Gastrocnemius medialis (tissue), 4 donors: ENCODE measurements around the gene ZNF57. TPM values are rescaled to one million over a fixed set of nuclear protein-coding genes. Genes with fewer than 3 reads are reported as not detected.
A peak's percentile ranks its signal among the peaks of the same experiment; 100 is the strongest.

Source experiments
- ATAC-seq, 2 donors: fragments of 150-250 bp; one replicate each; pipeline ENCODE4 v1.9.1; 2016
- DNase-seq, 2 donors: peaks; one replicate each; pipeline ENCODE4 v3.0.0-alpha.2; 2019
- H3K27ac ChIP-seq, 4 donors: fragments of 200-600 bp; sonication (generic); 1 replicate in 1 of 4; 2 replicates in 3 of 4; pipeline ENCODE4 v1.5.1; 2016 to 2018; ENCODE audit warnings: mild to moderate bottlenecking in 2 of 4, moderate library complexity in 1 of 4
- H3K27me3 ChIP-seq, 3 donors: fragments of 200-600 bp; sonication (generic) in 2 of 3; 1 replicate in 1 of 3; 2 replicates in 2 of 3; pipeline versions ENCODE4 v1.5.1 to v1.6.0; 2016 to 2019; ENCODE audit warnings: mild to moderate bottlenecking in 1 of 3, moderate library complexity in 1 of 3
- H3K36me3 ChIP-seq, 2 donors: fragments of 200-600 bp; sonication (generic) in 1 of 2; one replicate each; pipeline ENCODE4 v1.5.1; 2017 to 2018
- H3K4me1 ChIP-seq, 2 donors: fragments of 200-600 bp; sonication (generic) in 1 of 2; one replicate each; pipeline ENCODE4 v1.5.1; 2016 to 2017; ENCODE audit warnings: mild to moderate bottlenecking in 2 of 2
- H3K4me3 ChIP-seq, 4 donors: fragments of 200-600 bp; sonication (generic) in 3 of 4; 1 replicate in 1 of 4; 2 replicates in 3 of 4; pipeline ENCODE4 v1.5.1; 2016 to 2019; ENCODE audit warnings: mild to moderate bottlenecking in 2 of 4
- H3K9me3 ChIP-seq, 3 donors: fragments of 200-600 bp; sonication (generic) in 2 of 3; 1 replicate in 1 of 3; 2 replicates in 2 of 3; pipeline ENCODE4 v1.5.1; 2016 to 2019
- POLR2A ChIP-seq, 2 donors: fragments of 450-650 bp; IDR thresholded peaks; one replicate each; pipeline ENCODE4 v1.6.1; 2017; ENCODE audit warnings: antibody characterized with exemption in 2 of 2, mild to moderate bottlenecking in 2 of 2, moderate library complexity in 2 of 2
- in situ Hi-C, 4 donors: fragments of 200-750 bp; cut with MboI; loops; one replicate each; pipeline versions ENCODE4 v1.15.0 to v1.8.0; 2017; ENCODE audit warnings: low sequenced_read_pairs in 4 of 4
- intact Hi-C: fragments of 100-400 bp; cut with DNase I; formaldehyde crosslinking; loops from one replicate; pipeline ENCODE4 v1.15.1; 2023; ENCODE audit warnings: low total_unique reads
- total RNA-seq, 4 donors: library from RNA; depleted of rRNA; stranded (reverse); fragments of >200 nt; gene quantifications; one replicate each; pipeline versions ENCODE4 v1.1.0 to v1.2.3, GENCODE V29; 2016
- TF ChIP-seq, protein P1 (sequence below), 5 experiments: fragments of 450-650 bp in 3 of 5; fragments of 200-600 bp in 2 of 5; sonication (generic) in 2 of 5; IDR thresholded peaks in 4 of 5; conservative IDR thresholded peaks in 1 of 5; 1 replicate in 4 of 5; 2 replicates in 1 of 5; pipeline ENCODE4 v1.5.1; 2016 to 2019; ENCODE audit warnings: antibody characterized with exemption in 5 of 5, mild to moderate bottlenecking in 3 of 5, moderate library complexity in 3 of 5

The ZNF57 gene
- total RNA-seq, 4 donors from 2014 or later = 0.44 to 2.1 (median 0.83) TPM

GRCh38 chr19:2945575-2946184, 45.0 kb downstream of the ZNF57 start:
- Histone ChIP-seq H3K4me1 (peaks cover 16 to 29% of the 10 kb centered on the region in 2 donors), H3K9me3 (no peaks in the 10 kb centered on the region), H3K27ac (peak overlapping the region; percentile 93 to 97 (median 95)), H3K36me3 (no peaks in the 10 kb centered on the region), H3K27me3 (no peaks in the 10 kb centered on the region), H3K4me3 (peak overlapping the region; percentile 93 to 99 (median 95))
- intact Hi-C loops (no loop called here), in situ Hi-C loops (no loop called here)
- no peak for TF ChIP-seq POLR2A (IDR thresholded peaks at IDR 0.05)
- TF ChIP-seq, protein P1, sequence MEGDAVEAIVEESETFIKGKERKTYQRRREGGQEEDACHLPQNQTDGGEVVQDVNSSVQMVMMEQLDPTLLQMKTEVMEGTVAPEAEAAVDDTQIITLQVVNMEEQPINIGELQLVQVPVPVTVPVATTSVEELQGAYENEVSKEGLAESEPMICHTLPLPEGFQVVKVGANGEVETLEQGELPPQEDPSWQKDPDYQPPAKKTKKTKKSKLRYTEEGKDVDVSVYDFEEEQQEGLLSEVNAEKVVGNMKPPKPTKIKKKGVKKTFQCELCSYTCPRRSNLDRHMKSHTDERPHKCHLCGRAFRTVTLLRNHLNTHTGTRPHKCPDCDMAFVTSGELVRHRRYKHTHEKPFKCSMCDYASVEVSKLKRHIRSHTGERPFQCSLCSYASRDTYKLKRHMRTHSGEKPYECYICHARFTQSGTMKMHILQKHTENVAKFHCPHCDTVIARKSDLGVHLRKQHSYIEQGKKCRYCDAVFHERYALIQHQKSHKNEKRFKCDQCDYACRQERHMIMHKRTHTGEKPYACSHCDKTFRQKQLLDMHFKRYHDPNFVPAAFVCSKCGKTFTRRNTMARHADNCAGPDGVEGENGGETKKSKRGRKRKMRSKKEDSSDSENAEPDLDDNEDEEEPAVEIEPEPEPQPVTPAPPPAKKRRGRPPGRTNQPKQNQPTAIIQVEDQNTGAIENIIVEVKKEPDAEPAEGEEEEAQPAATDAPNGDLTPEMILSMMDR (IDR thresholded peaks at IDR 0.05 in 4 of 5, conservative IDR thresholded peaks at IDR 0.05 in 1 of 5) = no peak
- ATAC-seq (no peak), DNase-seq (no peak)

DNA sequence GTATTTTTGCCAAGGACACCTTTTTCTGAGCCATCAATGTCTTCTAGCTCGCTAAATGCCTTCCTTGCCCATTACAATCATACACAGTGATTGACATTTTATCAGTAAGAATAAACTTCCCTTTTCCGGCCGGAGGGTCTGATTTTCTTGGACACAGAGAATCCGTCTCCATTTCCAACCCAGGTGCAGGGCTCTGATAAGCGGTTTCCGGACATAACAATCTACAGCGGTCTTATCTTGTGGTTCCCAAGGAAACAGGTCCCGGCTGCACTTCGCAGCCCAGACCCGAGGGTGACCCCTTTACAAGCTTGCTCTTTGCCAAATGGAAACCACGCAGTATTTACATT, 49.2 kb downstream of the ZNF57 start:
- intact Hi-C loops = loop anchor here (1.0 to 10.0 kb wide), 6 partner anchors 27 to 555 kb away; partner anchors contain the start of genes DOHH, FZR1, TLE6 and ZNF555
- Histone ChIP-seq H3K27ac (peak overlapping the region; percentile 88 to 97 (median 92)), H3K36me3 (no peaks in the 10 kb centered on the region), H3K9me3 (no peaks in the 10 kb centered on the region), H3K27me3 (no peaks in the 10 kb centered on the region), H3K4me1 (peaks cover 16 to 21% of the 10 kb centered on the region in 2 donors), H3K4me3 (peak overlapping the region; percentile 63 to 88 (median 81))
- in situ Hi-C loops = loop anchor here (10.0 to 25.0 kb wide), 5 partner anchors 112 to 215 kb away; partner anchors contain the start of genes GNA11 (in 1 of the 4) and TLE5 (in 1 of the 4)
- TF ChIP-seq POLR2A (IDR thresholded peaks at IDR 0.05) = no peak
- TF ChIP-seq, protein P1 (IDR thresholded peaks at IDR 0.05 in 4 of 5, conservative IDR thresholded peaks at IDR 0.05 in 1 of 5) = no peak
- peak; percentile 6 to 9 for ATAC-seq
- peak in 1 of 2 donors; percentile 28 for DNase-seq

- H3K36me3 ChIP-seq = no peaks in the 10 kb centered on the region
- no peaks in the 10 kb centered on the region for H3K27me3 ChIP-seq
- peak; percentile 85 to 90 for TF ChIP-seq POLR2A (IDR thresholded peaks at IDR 0.05)
- TF ChIP-seq, protein P1 (IDR thresholded peaks at IDR 0.05 in 4 of 5, conservative IDR thresholded peaks at IDR 0.05 in 1 of 5) = no peak
- peak overlapping the region; percentile 88 to 97 (median 92) for H3K27ac ChIP-seq
- in situ Hi-C loops = loop anchor here (10.0 to 25.0 kb wide), 5 partner anchors 112 to 214 kb away; partner anchors contain the start of genes GNA11 (in 1 of the 4) and TLE5 (in 1 of the 4)
- H3K4me3 ChIP-seq = peak overlapping the region; percentile 63 to 88 (median 81)
- intact Hi-C loops = loop anchor here (1.0 to 10.0 kb wide), 6 partner anchors 27 to 554 kb away; partner anchors contain the start of genes DOHH, FZR1, TLE6 and ZNF555
- peak; percentile 100 for DNase-seq
- peak; percentile 99 to 100 for ATAC-seq
- no peaks in the 10 kb centered on the region for H3K9me3 ChIP-seq
- H3K4me1 ChIP-seq = peaks cover 14 to 18% of the 10 kb centered on the region in 2 donors
Observed at GRCh38 chr19:2950286-2951124, 49.8 kb downstream of the ZNF57 start.

- Histone ChIP-seq H3K4me3 (no peak overlapping the region), H3K36me3 (no peaks in the 10 kb centered on the region), H3K27ac (no peak overlapping the region), H3K4me1 (peaks cover 11 to 15% of the 10 kb centered on the region in 2 donors), H3K27me3 (no peaks in the 10 kb centered on the region), H3K9me3 (no peaks in the 10 kb centered on the region)
- intact Hi-C loops = loop anchor here (10.0 kb wide), 1 partner anchor 552 kb away; the partner anchor contains the start of genes DOHH and FZR1
- DNase-seq (no peak), ATAC-seq (no peak)
- TF ChIP-seq, protein P1 (IDR thresholded peaks at IDR 0.05 in 4 of 5, conservative IDR thresholded peaks at IDR 0.05 in 1 of 5) = no peak
- TF ChIP-seq POLR2A (IDR thresholded peaks at IDR 0.05) = no peak
- in situ Hi-C loops = loop anchor here (10.0 to 25.0 kb wide), 5 partner anchors 109 to 212 kb away; partner anchors contain the start of genes GNA11 (in 1 of the 4) and TLE5 (in 1 of the 4)
Observed at GRCh38 chr19:2952953-2953481, 52.3 kb downstream of the ZNF57 start.
